Astrocyte (in vitro differentiated cells and primary cell): ENCODE results near the gene MDFI. TPM values are rescaled to one million over a fixed set of nuclear protein-coding genes. Genes with fewer than 3 reads are reported as not detected.

Experiments used
- DNase-seq: peaks from one replicate; pipeline ENCODE4 v3.0.0-alpha.2; 2010; ENCODE audit warnings: low read depth
- FAIRE-seq: peaks from 2 replicates; lab custom pipeline; 2011; peaks lifted over from hg19 to GRCh38; lab: Jason Lieb, UNC
- H2AFZ ChIP-seq: 2 replicates; pipeline ENCODE4 v1.6.0; 2012; ENCODE audit warnings: low read depth, low read length, inconsistent platforms
- H3K27ac ChIP-seq: 2 replicates; pipeline ENCODE4 v1.5.1; 2011; ENCODE audit warnings: low read depth, low read length, inconsistent platforms
- H3K27me3 ChIP-seq: 2 replicates; pipeline ENCODE4 v1.6.0; 2011; ENCODE audit warnings: low read length, inconsistent platforms; ENCODE audit not compliant: insufficient read depth
- H3K36me3 ChIP-seq: 2 replicates; pipeline ENCODE4 v1.5.1; 2011; ENCODE audit warnings: low read length, inconsistent platforms; ENCODE audit not compliant: insufficient read depth
- H3K4me1 ChIP-seq: 2 replicates; pipeline ENCODE4 v1.5.1; 2011; ENCODE audit warnings: low read length, inconsistent platforms; ENCODE audit not compliant: insufficient read depth
- H3K4me2 ChIP-seq: 2 replicates; pipeline ENCODE4 v1.6.0; 2012; ENCODE audit warnings: low read length, inconsistent platforms
- H3K4me3 ChIP-seq: 2 replicates; pipeline ENCODE4 v1.5.1; 2011; ENCODE audit warnings: low read depth, mild to moderate bottlenecking, low read length, inconsistent platforms; ENCODE audit not compliant: insufficient read depth
- H3K79me2 ChIP-seq: 2 replicates; pipeline ENCODE4 v1.6.0; 2012; ENCODE audit warnings: mild to moderate bottlenecking, low read length, inconsistent platforms; ENCODE audit not compliant: insufficient read depth
- H3K9ac ChIP-seq: 2 replicates; pipeline ENCODE4 v1.6.0; 2012; ENCODE audit warnings: mild to moderate bottlenecking, low read length, inconsistent platforms
- H3K9me3 ChIP-seq: 2 replicates; pipeline ENCODE4 v1.5.1; 2012; ENCODE audit warnings: low read depth, mild to moderate bottlenecking, low read length, inconsistent platforms; ENCODE audit not compliant: insufficient read depth
- H4K20me1 ChIP-seq: 2 replicates; pipeline ENCODE4 v1.6.0; 2012; ENCODE audit warnings: low read length, inconsistent platforms; ENCODE audit not compliant: insufficient read depth
- H3K27ac Mint-ChIP-seq: one replicate; pipeline ENCODE4 v1.8.0; 2021; ENCODE audit warnings: mild to moderate bottlenecking, mixed read lengths; ENCODE audit not compliant: unreplicated experiment
- H3K27me3 Mint-ChIP-seq: one replicate; pipeline ENCODE4 v1.8.0; 2021; ENCODE audit warnings: low read depth, mixed read lengths; ENCODE audit not compliant: unreplicated experiment
- H3K36me3 Mint-ChIP-seq: one replicate; pipeline ENCODE4 v1.8.0; 2021; ENCODE audit warnings: low read depth, mixed read lengths; ENCODE audit not compliant: unreplicated experiment
- H3K4me1 Mint-ChIP-seq: one replicate; pipeline ENCODE4 v1.8.0; 2021; ENCODE audit warnings: low read depth, mixed read lengths; ENCODE audit not compliant: unreplicated experiment
- H3K4me3 Mint-ChIP-seq: one replicate; pipeline ENCODE4 v1.8.0; 2021; ENCODE audit warnings: mild to moderate bottlenecking, moderate library complexity, mixed read lengths; ENCODE audit not compliant: unreplicated experiment
- H3K9me3 Mint-ChIP-seq: one replicate; pipeline ENCODE4 v1.8.0; 2021; ENCODE audit warnings: mild to moderate bottlenecking, mixed read lengths; ENCODE audit not compliant: unreplicated experiment
- CTCF ChIP-seq: IDR thresholded peaks from 2 replicates; pipeline ENCODE4 v1.5.1; 2011; ENCODE audit warnings: low read depth, mild to moderate bottlenecking, inconsistent platforms, low read length, moderate library complexity; ENCODE audit not compliant: insufficient read depth
- EZH2 ChIP-seq: IDR thresholded peaks from 2 replicates; pipeline ENCODE4 v1.6.1; 2012; ENCODE audit warnings: mild to moderate bottlenecking, low read length, inconsistent platforms; ENCODE audit not compliant: insufficient read depth
- total RNA-seq: library from RNA; stranded (reverse); gene quantifications from 2 replicates; pipeline ENCODE4 v1.2.1, GENCODE V29; 2021

The MDFI gene
- total RNA-seq, 1 donor from 2014 or later: 144 TPM

GRCh38 chr6:41657131-41658094 lies 19.1 kb downstream of the MDFI start:
- no peak overlapping the region for H3K4me2 ChIP-seq
- no peak overlapping the region for H3K27ac ChIP-seq
- no peaks in the 10 kb centered on the region for H4K20me1 ChIP-seq
- H3K9me3 Mint-ChIP-seq: peaks cover 2% of the 10 kb centered on the region
- peaks cover 26% of the 10 kb centered on the region for H3K27me3 Mint-ChIP-seq
- peaks cover 16% of the 10 kb centered on the region for H3K4me1 Mint-ChIP-seq
- H3K4me3 ChIP-seq: no peak overlapping the region
- FAIRE-seq (no peak), DNase-seq (no peak)
- peak overlapping the region; percentile 42 for H3K4me3 Mint-ChIP-seq
- no peak overlapping the region for H3K9ac ChIP-seq
- H3K27ac Mint-ChIP-seq: no peak overlapping the region
- no peak for TF ChIP-seq EZH2
- TF ChIP-seq CTCF: no peak
- no peaks in the 10 kb centered on the region for H3K79me2 ChIP-seq
- peaks cover 5% of the 10 kb centered on the region for H3K36me3 ChIP-seq
- peaks cover 12% of the 10 kb centered on the region for H3K4me1 ChIP-seq
- peaks cover 7% of the 10 kb centered on the region for H3K27me3 ChIP-seq
- H2AFZ ChIP-seq: no peak overlapping the region
- no peaks in the 10 kb centered on the region for H3K9me3 ChIP-seq
- H3K36me3 Mint-ChIP-seq: peaks cover 1% of the 10 kb centered on the region

DNA sequence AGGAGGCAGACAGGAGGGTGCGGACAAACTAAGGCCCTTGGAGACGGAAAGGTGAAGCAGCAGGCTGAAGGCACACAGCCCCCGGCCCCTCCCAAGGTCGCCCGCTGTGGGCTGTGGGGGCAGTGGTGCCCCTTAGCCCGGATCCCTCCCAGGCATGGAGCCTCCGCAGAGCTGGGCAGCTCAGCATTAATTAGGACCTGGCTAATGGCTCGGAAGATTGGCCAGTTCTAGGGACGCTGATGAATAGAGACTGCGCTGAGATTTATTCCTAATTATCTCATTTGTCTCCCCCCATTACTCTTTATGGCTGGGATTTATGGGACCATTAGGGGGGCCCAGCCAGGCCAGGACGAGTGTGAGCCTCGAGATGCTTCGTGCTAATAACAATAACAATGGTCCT lies 20.4 kb downstream of the MDFI start:
- H3K9me3 Mint-ChIP-seq: peaks cover 3% of the 10 kb centered on the region
- no peak overlapping the region for H3K4me2 ChIP-seq
- no peak overlapping the region for H3K4me3 ChIP-seq
- no peak overlapping the region for H2AFZ ChIP-seq
- H4K20me1 ChIP-seq: no peaks in the 10 kb centered on the region
- no peak overlapping the region for H3K27ac Mint-ChIP-seq
- H3K27me3 Mint-ChIP-seq: peaks cover 32% of the 10 kb centered on the region
- peaks cover 11% of the 10 kb centered on the region for H3K27me3 ChIP-seq
- H3K4me1 Mint-ChIP-seq: peaks cover 16% of the 10 kb centered on the region
- FAIRE-seq: no peak
- TF ChIP-seq CTCF (no peak), EZH2 (no peak)
- no peaks in the 10 kb centered on the region for H3K79me2 ChIP-seq
- no peaks in the 10 kb centered on the region for H3K9me3 ChIP-seq
- no peaks in the 10 kb centered on the region for H3K36me3 ChIP-seq
- H3K9ac ChIP-seq: no peak overlapping the region
- peaks cover 1% of the 10 kb centered on the region for H3K36me3 Mint-ChIP-seq
- DNase-seq: no peak
- H3K4me1 ChIP-seq: peaks cover 12% of the 10 kb centered on the region
- H3K4me3 Mint-ChIP-seq: no peak overlapping the region
- H3K27ac ChIP-seq: no peak overlapping the region

- Histone ChIP-seq H3K36me3 (no peaks in the 10 kb centered on the region), H3K79me2 (no peaks in the 10 kb centered on the region), H3K4me3 (no peak overlapping the region), H3K9ac (no peak overlapping the region), H3K9me3 (no peaks in the 10 kb centered on the region), H3K27me3 (peaks cover 15% of the 10 kb centered on the region), H4K20me1 (no peaks in the 10 kb centered on the region), H3K4me1 (peaks cover 12% of the 10 kb centered on the region), H2AFZ (no peak overlapping the region), H3K27ac (no peak overlapping the region), H3K4me2 (no peak overlapping the region)
- H3K9me3 Mint-ChIP-seq: peaks cover 3% of the 10 kb centered on the region
- FAIRE-seq: no peak
- H3K4me1 Mint-ChIP-seq: peaks cover 14% of the 10 kb centered on the region
- no peak overlapping the region for H3K4me3 Mint-ChIP-seq
- no peak overlapping the region for H3K27ac Mint-ChIP-seq
- peaks cover under 1% of the 10 kb centered on the region for H3K36me3 Mint-ChIP-seq
- peaks cover 38% of the 10 kb centered on the region for H3K27me3 Mint-ChIP-seq
- DNase-seq: no peak
- TF ChIP-seq CTCF: no peak
- TF ChIP-seq EZH2: no peak
Observed at GRCh38 chr6:41659935-41660334, 21.7 kb downstream of the MDFI start.
